Peyer's patch (tissue), 4 donors: Measurements from ENCODE around the gene UCK1. TPM values are rescaled to one million over a fixed set of nuclear protein-coding genes. Genes with fewer than 3 reads are reported as not detected.

ENCODE experiments used
- DNase-seq, 3 donors: peaks; one replicate each; pipeline ENCODE4 v3.0.0-alpha.2; 2017 to 2019
- H3K27ac ChIP-seq, 4 donors: fragments of 200-600 bp; sonication (generic); one replicate each; pipeline ENCODE4 v1.5.1; 2016 to 2019
- H3K27me3 ChIP-seq, 2 donors: fragments of 200-600 bp; sonication (generic); one replicate each; pipeline ENCODE4 v1.5.1; 2019
- H3K36me3 ChIP-seq, 3 donors: fragments of 200-600 bp; sonication (generic); one replicate each; pipeline ENCODE4 v1.5.1; 2016 to 2019
- H3K4me1 ChIP-seq, 4 donors: fragments of 200-600 bp; sonication (generic); one replicate each; pipeline ENCODE4 v1.5.1; 2016 to 2019
- H3K4me3 ChIP-seq, 4 donors: fragments of 200-600 bp; sonication (generic); 1 replicate in 3 of 4; 2 replicates in 1 of 4; pipeline ENCODE4 v1.5.1; 2016 to 2019; ENCODE audit warnings: mild to moderate bottlenecking in 1 of 4
- H3K9me3 ChIP-seq, 4 donors: fragments of 200-600 bp; sonication (generic); one replicate each; pipeline ENCODE4 v1.5.1; 2016 to 2019; ENCODE audit warnings: mild to moderate bottlenecking in 1 of 4
- CTCF ChIP-seq, 6 experiments: fragments of 450-650 bp in 4 of 6; fragments of 200-600 bp in 2 of 6; sonication (generic) in 1 of 6; IDR thresholded peaks; one replicate each; pipeline ENCODE4 v1.5.1; 2017 to 2019; ENCODE audit warnings: antibody characterized with exemption in 6 of 6, mild to moderate bottlenecking in 3 of 6, moderate library complexity in 1 of 6
- POLR2A ChIP-seq, 2 donors: fragments of 450-650 bp; IDR thresholded peaks; one replicate each; pipeline ENCODE4 v1.5.1; 2017; ENCODE audit warnings: antibody characterized with exemption in 2 of 2, mild to moderate bottlenecking in 2 of 2, moderate library complexity in 2 of 2
- total RNA-seq, 4 donors: library from RNA; depleted of rRNA; stranded (reverse); fragments of >200 nt; gene quantifications; one replicate each; pipeline ENCODE4 v1.1.0, GENCODE V29; 2016

UCK1 gene
- total RNA-seq, 4 donors from 2014 or later: 20.6 to 37.2 (median 31.1) TPM

GRCh38 chr9:131522257-131523085 lies 8.6 kb downstream of the UCK1 start:
- no peak overlapping the region for H3K4me3 ChIP-seq
- H3K9me3 ChIP-seq: no peaks in the 10 kb centered on the region
- no peaks in the 10 kb centered on the region for H3K27me3 ChIP-seq
- H3K36me3 ChIP-seq: peaks cover 0 to 96% (median 0%) of the 10 kb centered on the region in 3 donors
- TF ChIP-seq POLR2A (IDR thresholded peaks at IDR 0.05): no peak
- TF ChIP-seq CTCF (IDR thresholded peaks at IDR 0.05): no peak
- no peak for DNase-seq
- H3K27ac ChIP-seq: no peak overlapping the region
- H3K4me1 ChIP-seq: no peaks in the 10 kb centered on the region

- no peaks in the 10 kb centered on the region for H3K9me3 ChIP-seq
- H3K27ac ChIP-seq: no peak overlapping the region
- peaks cover 0 to 93% (median 0%) of the 10 kb centered on the region in 3 donors for H3K36me3 ChIP-seq
- no peak for TF ChIP-seq CTCF (IDR thresholded peaks at IDR 0.05)
- H3K4me3 ChIP-seq: no peak overlapping the region
- no peaks in the 10 kb centered on the region for H3K4me1 ChIP-seq
- no peaks in the 10 kb centered on the region for H3K27me3 ChIP-seq
- DNase-seq: no peak
These were observed 9.2 kb downstream of the UCK1 start for GRCh38 chr9:131521822-131522221.

GRCh38 chr9:131521203-131521602 lies 9.9 kb downstream of the UCK1 start:
- DNase-seq: no peak
- H3K36me3 ChIP-seq: peaks cover 0 to 93% (median 0%) of the 10 kb centered on the region in 3 donors
- H3K27ac ChIP-seq: no peak overlapping the region
- H3K4me1 ChIP-seq: no peaks in the 10 kb centered on the region
- H3K27me3 ChIP-seq: no peaks in the 10 kb centered on the region
- no peak overlapping the region for H3K4me3 ChIP-seq
- no peaks in the 10 kb centered on the region for H3K9me3 ChIP-seq
- TF ChIP-seq POLR2A (IDR thresholded peaks at IDR 0.05) (no peak), CTCF (IDR thresholded peaks at IDR 0.05) (no peak)

GRCh38 chr9:131520503-131520902 lies 10.6 kb downstream of the UCK1 start:
- no peaks in the 10 kb centered on the region for H3K4me1 ChIP-seq
- H3K4me3 ChIP-seq: no peak overlapping the region
- DNase-seq: no peak
- no peaks in the 10 kb centered on the region for H3K9me3 ChIP-seq
- H3K36me3 ChIP-seq: peaks cover 0 to 93% (median 0%) of the 10 kb centered on the region in 3 donors
- TF ChIP-seq CTCF (IDR thresholded peaks at IDR 0.05) (no peak), POLR2A (IDR thresholded peaks at IDR 0.05) (no peak)
- no peaks in the 10 kb centered on the region for H3K27me3 ChIP-seq
- no peak overlapping the region for H3K27ac ChIP-seq

- Histone ChIP-seq H3K27ac (no peak overlapping the region), H3K4me1 (no peaks in the 10 kb centered on the region), H3K4me3 (no peak overlapping the region), H3K9me3 (no peaks in the 10 kb centered on the region), H3K36me3 (peaks cover 0 to 90% (median 0%) of the 10 kb centered on the region in 3 donors), H3K27me3 (no peaks in the 10 kb centered on the region)
- no peak for DNase-seq
- TF ChIP-seq CTCF (IDR thresholded peaks at IDR 0.05) (no peak), POLR2A (IDR thresholded peaks at IDR 0.05) (no peak)
These were observed 12.5 kb downstream of the UCK1 start for GRCh38 chr9:131518553-131518952.
